ENCODE measurements around the gene GMFB.

GMFB gene

DNA sequence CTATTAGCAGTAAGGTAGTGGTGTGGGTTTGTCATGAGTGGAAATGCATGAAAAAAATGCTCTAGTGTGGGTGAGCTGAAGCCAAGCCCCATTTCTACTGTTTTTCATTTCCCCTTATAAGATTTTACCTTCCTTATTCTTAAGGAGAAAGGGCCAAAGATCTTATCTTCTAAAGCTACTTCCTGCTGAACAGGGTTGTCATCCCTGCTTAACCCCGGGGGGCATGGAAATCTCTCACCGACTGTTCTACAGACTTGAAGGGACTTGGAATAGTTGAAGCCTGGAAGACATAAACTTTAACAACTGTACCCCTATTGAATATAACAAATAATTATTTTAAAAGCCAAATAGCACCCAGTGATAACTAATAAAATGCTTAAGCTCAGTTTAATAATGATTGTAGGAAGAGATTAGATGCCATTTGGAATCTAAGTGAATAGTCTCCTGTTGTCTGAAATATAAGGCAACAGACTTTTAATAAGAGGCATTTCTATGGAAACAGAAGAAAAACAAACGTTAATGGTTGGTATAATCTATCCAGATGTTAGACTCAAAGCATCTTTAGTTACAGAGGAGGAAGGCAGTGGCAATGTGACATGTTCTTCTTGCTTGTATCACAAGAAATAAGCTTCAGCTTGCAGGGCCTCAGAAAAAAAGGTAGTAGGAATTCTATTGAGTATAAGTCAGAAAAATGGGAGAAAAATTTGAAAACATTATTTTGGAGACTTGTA lies 1.8 kb upstream of the GMFB start:
- no peak for DNase-seq (ENCODE audit: low spot score)

GRCh38 chr14:54489731-54490444 lies 1.1 kb upstream of the GMFB start:
- DNase-seq (ENCODE audit: low spot score) = no peak

DNA sequence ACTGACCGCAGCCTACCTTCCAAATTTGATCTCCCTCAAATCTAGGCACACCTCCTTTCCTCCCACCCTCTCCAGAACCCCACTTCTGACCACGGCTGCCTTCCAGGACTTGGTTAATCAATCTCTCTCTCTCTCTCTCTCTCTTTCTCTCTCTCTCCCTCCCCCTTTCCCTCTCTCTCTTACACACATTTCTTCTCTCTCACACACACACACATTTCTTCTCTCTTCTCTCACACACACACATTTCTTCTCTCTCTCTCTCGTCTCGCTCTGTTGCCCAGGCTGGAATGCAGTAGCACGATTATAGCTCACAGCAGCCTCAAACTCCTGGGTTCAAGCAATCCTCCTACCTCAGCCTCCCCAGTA lies 521 bp upstream of the GMFB start:
- no peak for DNase-seq (ENCODE audit: low spot score)

- no peak for DNase-seq (ENCODE audit: low spot score)
These were observed 498 bp downstream of the GMFB start for GRCh38 chr14:54488318-54488645.

DNA sequence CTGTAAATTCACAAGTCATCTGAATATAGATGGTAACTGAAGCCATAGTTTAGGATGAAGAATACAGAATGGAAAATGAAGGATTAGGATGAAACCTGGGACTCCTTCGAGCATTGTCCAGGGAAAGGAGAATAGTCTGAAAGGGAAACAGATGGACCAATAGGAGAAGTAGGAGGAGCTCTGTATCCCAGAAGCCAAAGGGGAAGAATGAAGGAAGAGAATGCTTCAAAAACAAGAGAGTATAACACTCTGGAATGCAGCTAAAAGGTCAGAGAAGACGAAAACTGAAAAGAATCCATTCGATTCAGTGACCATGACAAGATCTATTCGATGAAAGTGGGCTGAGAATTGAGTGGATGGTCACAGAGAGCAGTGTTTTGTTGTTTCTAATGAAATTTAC lies 1.0 kb downstream of the GMFB start:
- DNase-seq (ENCODE audit: low spot score) = peak; percentile 76

GRCh38 chr14:54486685-54487084 lies 2.1 kb downstream of the GMFB start:
- DNase-seq (ENCODE audit: low spot score) = no peak

DNA sequence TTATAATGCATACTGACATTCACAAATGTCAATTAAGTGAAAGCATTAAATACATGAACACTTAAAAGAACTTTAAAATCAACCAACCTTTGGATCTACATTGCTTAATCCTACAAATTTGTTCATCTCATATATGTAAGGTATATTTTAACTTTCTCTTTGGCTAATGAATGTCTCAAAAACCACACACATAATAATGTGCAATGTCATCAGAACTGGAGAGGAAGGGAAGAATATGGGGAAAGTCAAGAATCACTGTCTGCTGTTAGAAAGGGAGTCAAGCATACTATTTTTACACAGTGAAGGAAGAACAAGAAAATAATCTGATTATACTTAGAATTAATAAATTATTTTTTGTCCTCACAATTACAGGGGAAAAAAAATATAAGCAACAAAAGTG lies 4.9 kb downstream of the GMFB start:
- no peak for DNase-seq (ENCODE audit: low spot score)

GRCh38 chr14:54483073-54483745 lies 5.6 kb downstream of the GMFB start:
- DNase-seq (ENCODE audit: low spot score) = no peak

DNA sequence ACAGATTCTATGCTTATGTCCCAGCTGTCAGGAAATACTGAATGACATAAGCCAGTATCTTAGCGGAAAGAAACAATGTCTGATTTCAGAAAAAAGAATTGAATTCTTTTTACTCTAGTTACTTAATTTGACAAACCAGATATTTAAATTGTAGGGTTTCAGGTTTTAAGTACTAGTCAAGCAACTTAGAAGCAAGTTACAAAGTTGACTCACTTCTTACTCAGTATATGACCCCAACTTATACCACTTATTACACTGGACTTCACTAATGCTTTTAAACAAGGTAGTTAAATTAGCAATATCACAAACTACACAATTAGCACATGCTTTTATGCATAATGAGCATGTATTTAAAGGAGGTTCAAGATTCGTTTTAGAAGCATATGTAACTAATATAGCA lies 7.1 kb downstream of the GMFB start:
- DNase-seq (ENCODE audit: low spot score) = no peak

DNA sequence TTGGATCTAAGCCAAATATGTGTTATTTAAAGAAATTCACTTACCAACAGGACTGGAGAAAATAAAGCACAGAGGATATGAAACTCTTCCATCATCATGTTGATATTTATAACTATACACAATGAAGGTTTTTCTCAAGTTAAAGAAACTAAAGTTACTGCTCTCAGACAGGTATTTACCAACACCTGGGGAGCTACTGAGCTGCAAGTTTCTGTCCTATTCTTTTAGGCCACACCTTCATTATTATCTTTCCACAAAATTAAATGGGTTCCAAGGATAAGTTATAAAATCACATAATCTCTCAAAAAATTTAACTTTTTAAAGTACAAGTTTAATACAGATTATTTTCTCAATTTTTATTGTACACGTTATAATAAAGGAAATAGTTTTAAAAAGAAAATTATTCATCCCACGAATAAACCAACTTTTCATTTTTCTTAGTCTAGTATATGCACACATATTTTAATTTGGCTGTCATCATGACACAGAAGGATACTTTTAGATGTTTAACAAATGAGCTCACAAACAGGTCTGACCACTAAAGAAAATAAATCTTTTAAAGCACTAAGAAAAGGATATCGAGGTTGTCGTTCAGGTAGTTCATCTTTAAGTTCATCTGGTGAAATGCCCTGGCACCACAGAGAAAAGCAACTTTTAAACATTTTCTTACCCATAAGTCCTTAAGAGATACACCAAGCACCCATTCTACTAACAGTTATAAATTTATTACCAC lies 7.8 kb downstream of the GMFB start:
- no peak for DNase-seq (ENCODE audit: low spot score)

GRCh38 chr14:54478636-54479215 lies 10.1 kb downstream of the GMFB start:
- DNase-seq (ENCODE audit: low spot score) = no peak

- DNase-seq (ENCODE audit: low spot score) = no peak
These were observed 12.9 kb downstream of the GMFB start for GRCh38 chr14:54475911-54476310.

- no peak for DNase-seq (ENCODE audit: low spot score)
These were observed 13.4 kb downstream of the GMFB start for GRCh38 chr14:54475187-54475899.

DNA sequence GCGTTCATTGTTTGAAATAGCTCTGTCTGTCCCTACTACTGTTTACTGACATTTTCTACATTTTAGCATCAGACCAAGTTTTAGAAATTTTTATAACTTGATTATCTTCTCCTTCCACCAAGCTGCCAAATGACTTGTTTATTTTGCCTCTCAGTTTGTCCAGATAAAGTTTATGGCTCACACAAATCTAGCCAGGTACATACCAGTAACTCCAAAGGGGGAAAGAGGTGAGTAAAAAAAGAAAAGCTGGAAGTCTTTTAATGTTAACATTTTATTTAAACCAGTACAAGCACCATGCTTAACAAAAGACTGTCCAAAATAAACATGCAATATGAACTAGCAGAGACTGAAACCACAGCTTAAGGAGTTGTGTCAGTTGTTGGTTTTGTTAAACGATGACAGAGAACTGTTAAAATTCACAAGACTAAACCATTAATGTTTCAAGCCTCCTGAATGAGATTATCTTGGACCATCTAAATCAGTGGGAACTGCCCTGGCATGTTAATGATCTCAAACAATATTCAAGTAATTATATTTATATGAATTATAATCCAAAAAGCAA lies 14.5 kb downstream of the GMFB start:
- no peak for DNase-seq (ENCODE audit: low spot score)

DNA sequence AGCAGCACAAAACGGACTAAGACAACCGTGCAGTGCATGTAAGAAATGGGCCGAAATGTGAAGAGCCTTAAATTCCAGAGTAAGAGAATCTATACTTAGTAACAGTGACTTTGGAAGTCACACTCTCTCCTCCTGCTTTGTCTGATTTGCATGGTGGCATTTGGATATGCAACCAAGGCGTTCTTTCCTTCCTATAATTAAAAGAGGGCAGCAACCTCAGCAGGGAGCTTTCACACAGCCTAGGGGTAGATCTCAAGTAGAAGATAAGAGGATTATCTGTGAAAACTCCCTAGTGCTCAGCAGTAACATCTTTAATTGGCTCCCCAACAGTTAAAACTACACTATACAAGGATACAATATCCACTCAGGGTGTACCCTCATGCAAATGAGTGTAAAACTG lies 16.5 kb downstream of the GMFB start:
- no peak for DNase-seq (ENCODE audit: low spot score)

DNA sequence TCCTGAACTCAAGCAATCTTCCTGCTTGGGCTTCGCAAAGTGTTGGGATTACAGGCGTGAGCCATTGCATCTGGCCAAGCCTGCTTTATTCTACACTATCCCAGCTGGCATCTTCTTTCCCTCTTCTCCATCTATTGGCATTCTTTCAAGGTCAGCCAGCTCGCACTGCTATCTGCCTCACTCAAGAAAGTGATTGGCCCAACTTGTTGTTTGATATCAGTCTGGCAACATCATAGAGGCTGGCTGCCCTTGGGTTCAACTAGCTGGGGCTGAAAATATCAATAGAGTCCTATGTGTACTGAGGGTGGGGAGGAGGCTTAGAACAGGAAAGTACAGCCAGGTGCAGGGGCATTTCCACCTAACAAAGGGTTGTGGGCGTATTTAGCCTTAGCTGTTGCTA lies 17.1 kb downstream of the GMFB start:
- DNase-seq (ENCODE audit: low spot score) = no peak

DNA sequence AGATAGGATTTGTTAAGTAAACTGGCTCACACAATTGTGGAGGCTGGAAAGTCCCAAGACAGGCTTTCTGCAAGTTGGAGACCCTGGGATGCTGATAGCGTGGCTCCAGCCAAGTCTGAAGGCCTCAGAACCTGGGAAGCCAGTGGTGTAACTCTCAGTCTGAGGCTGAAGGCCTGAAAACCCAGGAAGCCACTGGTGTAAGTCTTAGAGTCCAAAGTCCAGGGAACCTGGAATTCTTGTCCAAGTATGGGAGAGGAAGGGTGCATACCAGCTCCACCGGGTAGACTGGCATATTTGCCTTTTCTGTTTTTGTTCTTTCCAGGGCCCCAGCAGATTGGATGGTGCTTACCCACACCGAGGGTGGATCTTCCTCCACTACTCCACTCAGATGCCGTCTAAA lies 18.1 kb downstream of the GMFB start:
- DNase-seq (ENCODE audit: low spot score) = no peak

DNA sequence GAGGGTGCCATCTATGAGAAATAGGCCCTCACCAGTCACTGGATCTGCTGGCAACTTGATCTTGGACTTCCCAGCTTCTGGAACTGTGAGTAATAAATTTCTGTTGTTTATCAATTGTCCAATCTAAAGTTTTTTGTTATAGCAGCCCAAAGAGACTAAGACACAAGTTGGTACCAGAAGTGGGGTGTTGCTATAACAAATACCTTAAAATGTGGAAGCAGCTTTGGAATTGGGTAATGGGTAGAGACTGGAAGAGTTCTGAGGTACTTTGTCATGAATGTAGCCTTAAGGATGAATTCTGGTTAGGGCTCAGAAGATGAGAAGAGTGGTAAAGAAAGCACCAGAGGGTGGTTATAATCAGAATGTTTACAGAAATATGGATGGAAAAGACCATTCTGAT lies 21.5 kb downstream of the GMFB start:
- DNase-seq (ENCODE audit: low spot score) = no peak

- DNase-seq (ENCODE audit: low spot score) = no peak
These were observed 23.1 kb downstream of the GMFB start for GRCh38 chr14:54465654-54466053.

GRCh38 chr14:54462048-54462447 lies 26.7 kb downstream of the GMFB start:
- no peak for DNase-seq (ENCODE audit: low spot score)

GRCh38 chr14:54459106-54459505 lies 29.7 kb downstream of the GMFB start:
- DNase-seq (ENCODE audit: low spot score) = no peak
